WTC11 (cell line): ENCODE results near the gene KIAA1143. TPM values are rescaled to one million over a fixed set of nuclear protein-coding genes. Genes with fewer than 3 reads are reported as not detected.

Source experiments
- ATAC-seq: fragments of 200-7000 bp; cut with Tn5 transposase; 2 replicates; pipeline ENCODE4 v1.10.0; 2021; ENCODE audit warnings: mild to moderate bottlenecking, moderate library complexity
- CTCF ChIA-PET: fragments of 300-600 bp; sonication (Branson Sonifier 250); formaldehyde crosslinking; loops from one replicate; lab custom pipeline; 2021; ENCODE audit warnings: antibody characterized with exemption; lab: Charles Lee
- POLR2A ChIA-PET: fragments of 350-600 bp; sonication (Branson Sonifier 250); formaldehyde crosslinking; loops from one replicate; lab custom pipeline; 2021; ENCODE audit warnings: antibody characterized with exemption; lab: Charles Lee
- DNase-seq: peaks from one replicate; pipeline ENCODE4 v3.0.0; 2021; ENCODE audit warnings: low spot score
- H3K27ac Mint-ChIP-seq: 2 replicates; pipeline ENCODE4 v1.8.0; 2021; ENCODE audit warnings: mixed read lengths
- H3K27me3 Mint-ChIP-seq: 2 replicates; pipeline ENCODE4 v1.8.0; 2021; ENCODE audit warnings: low read depth, mild to moderate bottlenecking, moderate library complexity, mixed read lengths
- H3K36me3 Mint-ChIP-seq: 2 replicates; pipeline ENCODE4 v1.8.0; 2021; ENCODE audit warnings: mixed read lengths
- H3K4me1 Mint-ChIP-seq: 2 replicates; pipeline ENCODE4 v1.8.0; 2022; ENCODE audit warnings: mixed read lengths
- H3K4me3 Mint-ChIP-seq: 2 replicates; pipeline ENCODE4 v1.8.0; 2021; ENCODE audit warnings: mild to moderate bottlenecking, moderate library complexity, mixed read lengths
- H3K9me3 Mint-ChIP-seq: 2 replicates; pipeline ENCODE4 v1.8.0; 2021; ENCODE audit warnings: mixed read lengths
- ATF1 ChIP-seq: sonication (generic); formaldehyde crosslinking; IDR thresholded peaks from 2 replicates; pipeline ENCODE4 v1.8.1; 2023; ENCODE audit warnings: mild to moderate bottlenecking, moderate library complexity, missing genetic modification reagents
- CDX4 ChIP-seq: fragments of 250-450 bp; sonication (Bioruptor Pico); IDR thresholded peaks from 2 replicates; pipeline ENCODE4 v1.9.0; 2021; ENCODE audit warnings: moderate library complexity, mild to moderate bottlenecking, inconsistent platforms, borderline replicate concordance
- ESRRA ChIP-seq: sonication (generic); formaldehyde crosslinking; IDR thresholded peaks from 2 replicates; pipeline ENCODE4 v1.8.1; 2022; ENCODE audit warnings: mild to moderate bottlenecking, missing genetic modification reagents, borderline replicate concordance
- FOXJ3 ChIP-seq: sonication (generic); formaldehyde crosslinking; IDR thresholded peaks from 2 replicates; pipeline ENCODE4 v1.9.0; 2021; ENCODE audit warnings: missing genetic modification reagents, mild to moderate bottlenecking, borderline replicate concordance
- FOXK1 ChIP-seq: sonication (generic); formaldehyde crosslinking; IDR thresholded peaks from 2 replicates; pipeline ENCODE4 v1.8.0; 2022; ENCODE audit warnings: mild to moderate bottlenecking, moderate library complexity, missing genetic modification reagents
- FOXP1 ChIP-seq: sonication (generic); formaldehyde crosslinking; IDR thresholded peaks from 2 replicates; pipeline ENCODE4 v1.8.0; 2022; ENCODE audit warnings: missing genetic modification reagents, mild to moderate bottlenecking, moderate library complexity, borderline replicate concordance
- GABPB1 ChIP-seq: sonication (generic); formaldehyde crosslinking; IDR thresholded peaks from 2 replicates; pipeline ENCODE4 v1.8.1; 2023; ENCODE audit warnings: mild to moderate bottlenecking, missing genetic modification reagents
- HMGA2 ChIP-seq: fragments of 250-450 bp; sonication (Bioruptor Pico); IDR thresholded peaks from 2 replicates; pipeline ENCODE4 v1.4.0; 2021; ENCODE audit warnings: mild to moderate bottlenecking, moderate library complexity
- KAT7 ChIP-seq: sonication (generic); formaldehyde crosslinking; IDR thresholded peaks from 2 replicates; pipeline ENCODE4 v1.8.1; 2023; ENCODE audit warnings: missing genetic modification reagents, mild to moderate bottlenecking, borderline replicate concordance
- MAX ChIP-seq: sonication (generic); formaldehyde crosslinking; IDR thresholded peaks from 2 replicates; pipeline ENCODE4 v1.8.0; 2022; ENCODE audit warnings: mild to moderate bottlenecking, missing genetic modification reagents
- NFATC4 ChIP-seq: fragments of 250-450 bp; sonication (Bioruptor Pico); IDR thresholded peaks from 2 replicates; pipeline ENCODE4 v1.9.0; 2021; ENCODE audit warnings: mild to moderate bottlenecking
- NFE2L1 ChIP-seq: sonication (generic); formaldehyde crosslinking; IDR thresholded peaks from 2 replicates; pipeline ENCODE4 v1.8.1; 2023; ENCODE audit warnings: missing genetic modification reagents
- NFYB ChIP-seq: sonication (generic); formaldehyde crosslinking; conservative IDR thresholded peaks from 2 replicates; pipeline ENCODE4 v1.8.0; 2022; ENCODE audit warnings: low read depth, missing genetic modification reagents
- NR1H2 ChIP-seq: sonication (generic); formaldehyde crosslinking; IDR thresholded peaks from 2 replicates; pipeline ENCODE4 v1.9.0; 2021; ENCODE audit warnings: mild to moderate bottlenecking, moderate library complexity, missing genetic modification reagents
- PRRX2 ChIP-seq: fragments of 250-450 bp; sonication (Bioruptor Pico); IDR thresholded peaks from 2 replicates; pipeline ENCODE4 v1.8.0; 2021; ENCODE audit warnings: mild to moderate bottlenecking
- RELA ChIP-seq: sonication (generic); formaldehyde crosslinking; IDR thresholded peaks from 2 replicates; pipeline ENCODE4 v1.8.1; 2022; ENCODE audit warnings: missing genetic modification reagents, mild to moderate bottlenecking, borderline replicate concordance
- RORB ChIP-seq: fragments of 250-450 bp; sonication (Bioruptor Pico); IDR thresholded peaks from 2 replicates; pipeline ENCODE4 v1.9.0; 2021; ENCODE audit warnings: mild to moderate bottlenecking
- SMAD3 ChIP-seq: sonication (generic); formaldehyde crosslinking; IDR thresholded peaks from 2 replicates; pipeline ENCODE4 v1.8.0; 2022; ENCODE audit warnings: missing genetic modification reagents, mild to moderate bottlenecking, borderline replicate concordance
- SP1 ChIP-seq: sonication (generic); formaldehyde crosslinking; conservative IDR thresholded peaks from 2 replicates; pipeline ENCODE4 v1.8.1; 2022; ENCODE audit warnings: missing genetic modification reagents
- STAT6 ChIP-seq: sonication (generic); formaldehyde crosslinking; conservative IDR thresholded peaks from 2 replicates; pipeline ENCODE4 v1.8.1; 2023; ENCODE audit warnings: mild to moderate bottlenecking, low read depth, missing genetic modification reagents, moderate library complexity
- TCF7 ChIP-seq: sonication (generic); formaldehyde crosslinking; IDR thresholded peaks from 2 replicates; pipeline ENCODE4 v1.8.0; 2022; ENCODE audit warnings: mild to moderate bottlenecking, low read depth, missing genetic modification reagents, moderate library complexity
- USF1 ChIP-seq: sonication (generic); formaldehyde crosslinking; IDR thresholded peaks from 2 replicates; pipeline ENCODE4 v1.8.0; 2022; ENCODE audit warnings: mild to moderate bottlenecking, missing genetic modification reagents
- ZBTB43 ChIP-seq: sonication (generic); formaldehyde crosslinking; IDR thresholded peaks from 2 replicates; pipeline ENCODE4 v1.8.1; 2023; ENCODE audit warnings: mild to moderate bottlenecking, missing genetic modification reagents
- ZNF121 ChIP-seq: sonication (generic); formaldehyde crosslinking; IDR thresholded peaks from 2 replicates; pipeline ENCODE4 v1.8.0; 2023; ENCODE audit warnings: missing genetic modification reagents
- ZNF317 ChIP-seq: sonication (generic); formaldehyde crosslinking; IDR thresholded peaks from 2 replicates; pipeline ENCODE4 v1.8.1; 2023; ENCODE audit warnings: low read depth, mild to moderate bottlenecking, moderate library complexity, missing genetic modification reagents, borderline replicate concordance
- ZNF423 ChIP-seq: fragments of 250-450 bp; sonication (Bioruptor Pico); IDR thresholded peaks from 2 replicates; pipeline ENCODE4 v2.1.2; 2022; ENCODE audit warnings: mild to moderate bottlenecking, moderate library complexity
- ZNF425 ChIP-seq: fragments of 250-450 bp; sonication (Bioruptor Pico); conservative IDR thresholded peaks from 2 replicates; pipeline ENCODE4 v1.9.0; 2021; ENCODE audit warnings: mild to moderate bottlenecking
- ZNF671 ChIP-seq: fragments of 250-450 bp; sonication (Bioruptor Pico); IDR thresholded peaks from 2 replicates; pipeline ENCODE4 v1.8.0; 2021; ENCODE audit warnings: mild to moderate bottlenecking
- total RNA-seq: library from RNA; stranded (reverse); gene quantifications from 3 replicates; pipeline ENCODE4 v1.2.3, GENCODE V29; 2021

Gene KIAA1143
- total RNA-seq, 1 experiment from 2014 or later: 55.6 TPM

- no peak overlapping the region for H3K4me3 Mint-ChIP-seq
- H3K4me1 Mint-ChIP-seq: peaks cover 5% of the 10 kb centered on the region
- CTCF ChIA-PET: no interaction called here
- POLR2A ChIA-PET: no interaction called here
- DNase-seq (no peak), ATAC-seq (no peak)
- H3K27me3 Mint-ChIP-seq: 0 out of 2 replicates have a peak, but pooled peaks cover 2% of the 10 kb centered on the region
- TF ChIP-seq CDX4: no peak
- TF ChIP-seq GABPB1 (CRISPR knock-in tag): no peak
- no peak for TF ChIP-seq NFATC4
- no peak for TF ChIP-seq ESRRA (CRISPR knock-in tag)
- no peak for TF ChIP-seq NR1H2 (CRISPR knock-in tag)
- no peak for TF ChIP-seq SMAD3 (CRISPR knock-in tag)
- TF ChIP-seq KAT7 (CRISPR knock-in tag): no peak
- no peak overlapping the region for H3K27ac Mint-ChIP-seq
- peaks cover 78% of the 10 kb centered on the region for H3K36me3 Mint-ChIP-seq
- peaks cover 82% of the 10 kb centered on the region for H3K9me3 Mint-ChIP-seq
Observed at GRCh38 chr3:44734646-44735168, 26.7 kb downstream of the KIAA1143 start.

GRCh38 chr3:44729384-44729910, 32.0 kb downstream of the KIAA1143 start, which contains the start of gene ZNF501:
Gene ZNF501, plus strand, starts transcription at chr3:44729635. Its CDS starts 4,787 bp downstream, at chr3:44734422.
- peaks cover 16% of the 10 kb centered on the region for H3K27me3 Mint-ChIP-seq
- H3K4me1 Mint-ChIP-seq: peaks cover 5% of the 10 kb centered on the region
- H3K27ac Mint-ChIP-seq: peak within 1 kb of the TSS; percentile 97
- DNase-seq: peak; percentile 95
- ChIA-PET CTCF (interaction anchor here (1.7 kb wide), 1 partner anchor 17 kb away, joined by 9 read pairs; the partner anchor contains the start of gene ZNF502), POLR2A (interaction anchor here (0.6 to 1.5 kb wide), 6 partner anchors 17 to 246 kb away, joined by 3 to 10 read pairs (median 4); partner anchors contain the start of genes EXOSC7, KIAA1143, KIF15 and ZDHHC3)
- H3K4me3 Mint-ChIP-seq: peak within 1 kb of the TSS; percentile 97
- peaks cover 61% of the 10 kb centered on the region for H3K36me3 Mint-ChIP-seq
- peaks cover 70% of the 10 kb centered on the region for H3K9me3 Mint-ChIP-seq
- ATAC-seq: peak; percentile 99
- TF ChIP-seq FOXP1 (peak; percentile 96), HMGA2 (CRISPR knock-in tag) (no peak), MAX (CRISPR knock-in tag) (peak; percentile 93), ZNF317 (no peak; the same call in 1 of the 2 replicates), ZBTB43 (peak; percentile 70; the same call in 1 of the 2 replicates), RORB (CRISPR knock-in tag) (no peak), GABPB1 (CRISPR knock-in tag) (peak; percentile 84), FOXJ3 (no peak), PRRX2 (CRISPR knock-in tag) (0 out of 2 replicates have a peak, but pooled peaks have one; percentile 29), NFYB (CRISPR knock-in tag) (peak; percentile 43; the same call in 1 of the 2 replicates), ATF1 (peak; percentile 94), ZNF671 (CRISPR knock-in tag) (no peak), NFE2L1 (CRISPR knock-in tag) (peak; percentile 60; the same call in 1 of the 2 replicates), RELA (CRISPR knock-in tag) (0 out of 2 replicates have a peak, but pooled peaks have one; percentile 23), SP1 (peak; percentile 94), TCF7 (peak; percentile 63; the same call in 1 of the 2 replicates), ZNF423 (CRISPR knock-in tag) (peak; percentile 95), STAT6 (no peak), ZNF425 (CRISPR knock-in tag) (no peak), USF1 (CRISPR knock-in tag) (peak; percentile 27; the same call in 1 of the 2 replicates), FOXK1 (CRISPR knock-in tag) (peak; percentile 95), SMAD3 (CRISPR knock-in tag) (peak; percentile 18; the same call in 1 of the 2 replicates), ZNF121 (CRISPR knock-in tag) (no peak)
